Measurements from ENCODE around the gene KIF21A.

KIF21A gene

GRCh38 chr12:39386335-39386734 is 56.6 kb downstream of the KIF21A start:
- DNase-seq (ENCODE audit: low read depth, low spot score), result no peak

GRCh38 chr12:39383114-39383513 is 59.8 kb downstream of the KIF21A start:
- no peak for DNase-seq (ENCODE audit: low read depth, low spot score)

DNA sequence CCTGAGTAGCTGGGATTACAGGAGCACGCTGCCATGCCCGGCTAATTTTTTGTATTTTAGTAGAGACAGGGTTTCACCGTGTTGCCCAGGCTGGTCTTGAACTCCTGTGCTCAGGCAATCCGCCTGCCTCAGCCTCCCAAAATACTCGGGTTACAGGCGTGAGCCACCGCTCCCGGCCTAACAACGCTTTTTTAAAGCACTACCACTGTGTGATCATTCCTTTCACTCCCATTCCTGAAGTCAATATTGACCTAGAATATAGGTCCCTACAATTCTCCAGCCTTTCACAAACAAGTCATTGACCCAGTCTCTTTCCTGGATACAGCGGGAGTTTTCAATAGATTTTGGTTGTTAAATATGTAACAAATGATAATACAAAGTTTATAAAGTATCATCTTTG is 62.8 kb downstream of the KIF21A start:
- DNase-seq (ENCODE audit: low read depth, low spot score), result no peak

DNA sequence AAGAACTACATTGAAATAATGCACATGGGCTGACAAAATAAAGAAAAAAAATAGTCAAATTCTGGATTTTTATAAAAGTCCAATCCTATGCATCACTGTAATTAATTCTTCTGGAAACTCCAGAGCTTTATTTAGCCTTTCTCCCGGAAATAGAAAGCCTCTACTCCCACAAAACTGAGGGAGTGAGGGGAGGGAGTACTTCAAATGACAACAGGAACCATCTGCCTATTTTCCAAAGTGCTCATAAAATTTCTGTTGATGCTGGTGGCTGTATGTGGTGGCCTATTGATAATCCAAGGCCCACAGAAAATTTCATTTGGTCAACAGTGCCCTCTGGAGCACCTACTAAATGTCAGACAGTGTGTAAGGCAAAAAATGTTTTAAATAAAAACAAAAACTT is 64.6 kb downstream of the KIF21A start:
- no peak for DNase-seq (ENCODE audit: low read depth, low spot score)

DNA sequence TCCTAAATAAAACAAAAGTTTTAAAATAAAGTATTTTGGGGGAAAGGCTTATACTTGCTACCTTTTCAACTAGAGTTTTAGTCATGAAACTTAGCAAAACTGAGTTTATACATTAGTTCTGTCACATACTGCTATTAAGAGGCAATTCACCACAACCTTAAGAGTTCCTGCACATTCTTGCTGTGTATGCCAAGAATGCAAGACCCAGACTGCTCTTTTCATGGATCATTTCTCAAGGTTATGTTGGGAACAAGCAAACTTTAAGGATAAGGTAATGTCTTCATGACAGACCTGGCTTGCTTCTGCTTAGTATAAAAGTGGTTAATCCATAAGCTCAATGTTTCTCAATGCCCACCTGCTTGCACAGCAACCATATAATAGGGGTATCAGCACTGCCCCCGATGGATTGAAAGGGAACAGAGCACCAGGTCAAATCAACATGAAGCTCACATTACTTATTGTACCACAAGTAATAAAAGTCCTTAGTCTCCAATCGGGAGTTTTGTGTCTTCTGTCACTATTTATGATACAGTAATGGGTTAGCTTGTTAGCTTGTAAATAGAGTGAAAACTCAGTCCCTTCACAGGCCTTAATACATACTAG is 67.6 kb downstream of the KIF21A start:
- DNase-seq (ENCODE audit: low read depth, low spot score), result peak; percentile 29

- no peak for DNase-seq (ENCODE audit: low read depth, low spot score)
Measured at GRCh38 chr12:39372929-39373328, 70.0 kb downstream of the KIF21A start.

GRCh38 chr12:39372204-39372925 is 70.6 kb downstream of the KIF21A start:
- no peak for DNase-seq (ENCODE audit: low read depth, low spot score)

GRCh38 chr12:39369756-39370155 is 73.2 kb downstream of the KIF21A start:
- no peak for DNase-seq (ENCODE audit: low read depth, low spot score)

DNA sequence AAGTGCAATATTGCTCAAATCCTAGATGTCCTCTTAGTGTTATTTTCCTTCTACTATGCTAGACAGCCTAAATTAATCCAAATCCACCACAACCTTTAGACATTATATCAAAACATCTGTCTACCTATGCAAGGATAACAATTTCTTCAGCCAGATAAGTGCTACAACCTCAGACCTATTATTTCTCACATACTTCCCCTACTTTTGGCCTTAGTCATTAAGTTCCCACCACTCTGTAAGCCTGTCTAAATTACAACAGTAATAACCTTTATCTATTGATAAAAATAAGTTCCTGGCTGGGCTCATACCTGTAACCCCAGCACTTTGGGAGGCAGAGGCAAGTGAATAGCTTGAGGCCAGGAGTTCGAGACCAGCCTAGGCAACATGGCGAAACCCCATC is 74.0 kb downstream of the KIF21A start:
- DNase-seq (ENCODE audit: low read depth, low spot score), result peak; percentile 7

DNA sequence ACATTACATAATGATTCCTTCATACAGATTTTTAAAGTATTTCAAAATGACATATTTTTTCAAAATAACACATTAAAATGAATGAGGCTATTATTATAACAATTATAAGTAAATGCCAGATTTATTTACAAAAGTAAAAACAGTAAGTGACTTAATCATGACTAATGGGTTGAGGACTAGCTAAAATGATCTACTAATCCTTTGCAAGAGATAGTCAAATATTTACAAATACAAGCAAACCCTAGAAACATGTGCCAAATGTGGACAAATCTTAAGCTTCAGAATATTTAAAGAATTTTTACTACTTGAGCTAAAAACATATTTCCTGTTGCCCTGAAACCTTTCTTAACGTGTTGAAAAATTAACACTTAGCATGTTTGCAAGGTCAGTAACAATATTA is 74.8 kb downstream of the KIF21A start:
- DNase-seq (ENCODE audit: low read depth, low spot score), result no peak

DNA sequence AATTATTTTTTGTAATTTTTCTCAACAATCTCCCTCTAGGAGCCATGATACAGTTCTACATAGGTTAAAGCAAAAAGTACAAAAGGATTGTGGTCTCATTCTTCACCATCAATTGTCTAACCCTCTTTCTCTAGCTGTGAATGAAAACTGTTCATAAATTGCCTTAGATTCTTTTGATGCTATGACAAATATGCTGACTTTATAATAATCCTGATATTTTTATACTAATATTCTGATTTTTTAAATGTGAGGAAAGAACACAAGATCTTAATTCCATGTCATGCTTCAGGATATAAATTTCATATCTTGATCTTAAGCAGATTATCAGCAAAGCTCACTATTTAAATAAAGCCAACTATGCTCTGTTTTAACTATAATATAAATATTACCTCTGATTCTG is 75.4 kb downstream of the KIF21A start:
- DNase-seq (ENCODE audit: low read depth, low spot score), result no peak

DNA sequence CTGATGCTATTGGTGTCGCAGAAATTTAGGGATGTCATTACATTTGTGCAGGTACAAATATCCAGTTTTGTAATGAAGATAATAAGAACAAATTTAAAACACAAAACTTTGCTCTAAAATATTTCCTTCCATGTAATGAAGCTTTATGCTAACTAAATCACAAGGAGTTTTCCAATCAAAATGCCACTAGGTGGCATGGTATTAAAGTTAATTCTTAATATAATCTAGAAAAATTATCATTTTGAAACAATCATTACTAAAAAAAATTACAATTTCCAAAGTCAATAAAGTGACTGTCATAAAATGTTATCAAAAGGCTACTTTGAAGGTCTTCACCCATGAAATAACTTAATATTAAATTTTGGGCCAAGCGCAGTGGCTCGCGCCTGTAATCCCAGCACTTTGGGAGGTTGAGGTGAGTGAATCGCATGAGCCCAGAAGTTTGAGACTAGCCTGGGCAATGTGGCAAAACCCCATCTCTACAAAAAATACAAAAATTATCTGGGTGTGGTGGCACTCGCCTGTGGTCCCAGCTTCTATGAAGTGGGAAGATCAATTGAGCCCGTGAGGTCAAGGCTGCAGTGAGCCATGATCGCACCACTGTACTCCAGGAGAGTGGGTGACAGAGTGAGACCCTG is 77.4 kb downstream of the KIF21A start:
- no peak for DNase-seq (ENCODE audit: low read depth, low spot score)

- DNase-seq (ENCODE audit: low read depth, low spot score), result no peak
Measured at GRCh38 chr12:39364196-39364595, 78.7 kb downstream of the KIF21A start.

DNA sequence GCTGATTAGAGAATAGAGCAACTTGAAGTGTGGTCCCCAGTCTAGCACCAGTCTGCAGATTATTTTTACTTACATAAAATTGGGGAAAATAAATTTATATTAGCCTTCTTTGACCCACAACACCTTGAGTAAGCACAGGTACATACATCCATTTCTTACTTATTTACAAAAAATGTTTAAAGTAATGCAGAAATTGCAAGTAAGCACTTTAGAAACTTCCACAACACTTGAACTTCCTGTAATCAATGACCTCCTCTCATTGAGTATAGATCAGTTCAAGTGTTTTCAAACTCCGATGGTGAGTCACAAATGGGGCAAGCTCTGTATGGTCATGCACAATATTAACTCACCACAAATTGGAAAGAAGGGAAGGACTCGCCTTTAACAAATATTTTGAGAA is 83.3 kb downstream of the KIF21A start:
- DNase-seq (ENCODE audit: low read depth, low spot score), result no peak

DNA sequence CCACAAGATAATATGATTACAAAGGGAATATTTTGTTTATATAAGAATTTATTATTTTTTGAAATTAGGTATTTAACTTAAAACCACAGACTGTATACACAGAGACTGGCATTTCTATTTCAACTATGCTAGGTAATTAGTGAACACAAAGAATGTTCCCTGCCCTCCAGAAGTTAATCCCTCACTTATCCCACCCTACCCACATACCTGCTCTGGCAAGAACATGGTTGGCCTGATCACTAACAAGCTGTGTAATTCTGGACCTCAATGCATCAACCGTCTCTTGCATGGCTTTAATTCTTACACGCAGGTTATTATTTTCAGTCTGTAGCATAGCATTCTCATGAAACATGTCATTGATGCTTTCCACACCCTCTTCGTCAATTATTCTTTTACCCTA is 85.9 kb downstream of the KIF21A start:
- peak; percentile 4 for DNase-seq (ENCODE audit: low read depth, low spot score)

- no peak for DNase-seq (ENCODE audit: low read depth, low spot score)
Measured at GRCh38 chr12:39355841-39356240, 87.1 kb downstream of the KIF21A start.

GRCh38 chr12:39354955-39355354 is 88.0 kb downstream of the KIF21A start:
- no peak for DNase-seq (ENCODE audit: low read depth, low spot score)

GRCh38 chr12:39352471-39353017 is 90.4 kb downstream of the KIF21A start:
- DNase-seq (ENCODE audit: low read depth, low spot score), result no peak

DNA sequence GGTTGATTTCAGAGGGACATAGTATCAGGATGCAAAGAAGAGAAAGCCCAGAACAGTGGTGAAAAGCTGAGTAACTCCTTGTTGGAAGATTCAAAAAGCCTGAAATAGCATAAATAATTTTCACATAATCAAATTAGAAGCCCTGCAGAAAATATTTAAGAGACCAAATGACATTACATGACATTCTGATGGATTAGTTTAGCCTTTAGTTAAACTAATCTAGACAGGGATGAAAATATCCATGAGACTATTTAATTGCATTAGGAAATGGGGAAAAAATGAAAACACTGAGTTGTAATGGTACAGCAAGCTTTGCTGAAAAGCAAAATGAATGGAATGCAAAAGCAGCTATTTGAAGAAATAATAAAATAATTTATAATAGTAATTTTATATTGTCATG is 91.8 kb downstream of the KIF21A start:
- DNase-seq (ENCODE audit: low read depth, low spot score), result no peak

DNA sequence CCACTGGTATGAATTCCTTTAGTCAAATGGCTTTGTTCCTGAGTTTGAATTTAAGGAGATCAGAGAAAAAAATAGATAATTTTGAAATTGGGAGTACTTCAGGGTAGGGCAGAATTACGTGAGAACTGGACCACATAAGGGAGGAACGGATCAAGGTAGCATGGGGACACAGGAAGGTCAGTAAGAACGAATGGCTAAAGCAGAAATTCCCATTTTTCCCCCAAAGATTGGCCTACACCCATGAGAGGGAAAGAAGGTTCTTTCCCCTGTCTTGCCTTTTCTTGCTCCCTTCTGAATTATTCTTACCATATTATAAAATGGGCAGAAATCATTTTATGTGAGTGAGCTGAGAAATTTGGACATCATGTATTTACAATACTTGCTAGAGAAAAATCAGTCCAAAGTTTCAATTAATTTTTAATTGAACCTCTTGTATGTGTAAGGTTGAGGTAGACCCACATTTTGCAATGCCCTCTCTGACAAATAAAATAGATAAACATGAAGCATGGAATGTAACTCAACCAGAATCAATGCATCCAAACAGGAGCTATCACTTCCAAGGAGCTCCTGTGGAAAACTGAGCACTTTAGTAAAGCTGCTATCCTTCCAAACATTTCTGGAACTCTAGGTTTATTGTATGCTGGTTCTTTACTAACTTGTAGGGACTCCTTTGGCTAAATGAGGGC is 93.8 kb downstream of the KIF21A start:
- DNase-seq (ENCODE audit: low read depth, low spot score), result no peak

DNA sequence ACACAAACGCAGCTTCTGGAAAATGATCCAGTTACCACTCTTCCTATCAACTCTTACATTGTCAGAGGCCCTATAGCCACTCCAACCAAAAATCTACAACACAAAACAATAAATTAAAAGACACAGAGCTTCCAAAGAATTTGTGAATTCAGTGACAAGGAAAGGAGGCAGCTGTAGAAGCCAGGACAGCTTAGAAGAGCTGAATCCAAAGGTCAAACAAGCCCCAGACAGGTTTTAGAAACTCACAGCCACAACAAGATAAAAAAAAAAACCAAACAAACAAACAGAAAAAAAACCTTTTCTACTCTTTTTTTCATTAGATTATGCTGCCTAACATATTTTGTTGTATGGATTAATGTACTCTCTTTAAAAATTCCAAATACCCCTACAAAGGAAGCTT is 94.4 kb downstream of the KIF21A start:
- no peak for DNase-seq (ENCODE audit: low read depth, low spot score)

DNA sequence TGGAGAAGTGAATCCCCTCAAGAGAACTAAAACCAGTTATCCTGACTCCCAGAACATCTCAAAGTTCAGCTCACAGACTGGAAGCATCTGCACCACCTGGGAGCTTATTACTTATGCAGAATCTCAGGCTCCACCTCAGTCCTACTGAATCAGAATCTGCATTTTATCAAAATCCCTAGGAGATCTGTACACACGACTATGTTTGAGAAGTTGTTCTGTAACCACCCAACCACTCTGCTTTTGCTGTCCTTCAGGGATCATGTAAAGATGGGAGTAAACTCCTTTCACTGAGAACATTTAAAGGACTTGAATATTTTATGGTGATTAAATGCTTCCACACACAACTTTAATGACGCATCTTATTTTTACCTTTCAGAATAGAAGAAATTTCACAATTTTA is 98.0 kb downstream of the KIF21A start:
- DNase-seq (ENCODE audit: low read depth, low spot score), result no peak
